Thymus (tissue), 11 donors: ENCODE results near the gene UBASH3B. TPM values are rescaled to one million over a fixed set of nuclear protein-coding genes. Genes with fewer than 3 reads are reported as not detected.

Experiments
- DNase-seq, 9 donors: peaks; one replicate each; pipeline ENCODE4 v3.0.0-alpha.2; 2013; ENCODE audit warnings: low spot score in 9 of 9, low read depth in 6 of 9, missing footprints in 1 of 9
- H3K27ac ChIP-seq, 2 donors: one replicate each; pipeline ENCODE4 v1.5.1; 2013; ENCODE audit warnings: control low read depth in 1 of 2, low read depth in 1 of 2, low read length in 1 of 2, mild to moderate bottlenecking in 1 of 2, moderate library complexity in 1 of 2
- H3K27me3 ChIP-seq, 2 donors: one replicate each; pipeline ENCODE4 v1.5.1; 2013; ENCODE audit warnings: low read length in 1 of 2; ENCODE audit not compliant: control insufficient read depth in 2 of 2, insufficient read depth in 1 of 2
- H3K36me3 ChIP-seq, 2 donors: one replicate each; pipeline ENCODE4 v1.5.1; 2013; ENCODE audit warnings: low read length in 1 of 2, mild to moderate bottlenecking in 1 of 2, moderate library complexity in 1 of 2; ENCODE audit not compliant: control insufficient read depth in 2 of 2, insufficient read depth in 2 of 2
- H3K4me1 ChIP-seq, 2 donors: one replicate each; pipeline ENCODE4 v1.5.1; 2013; ENCODE audit warnings: low read length in 2 of 2; ENCODE audit not compliant: control insufficient read depth in 2 of 2, insufficient read depth in 2 of 2
- H3K4me3 ChIP-seq, 2 donors: one replicate each; pipeline ENCODE4 v1.5.1; 2013; ENCODE audit warnings: low read length in 2 of 2, control low read depth in 1 of 2, mild to moderate bottlenecking in 1 of 2
- H3K9me3 ChIP-seq, 2 donors: one replicate each; pipeline ENCODE4 v1.5.1; 2013; ENCODE audit warnings: low read length in 1 of 2, mild to moderate bottlenecking in 1 of 2; ENCODE audit not compliant: control insufficient read depth in 2 of 2, insufficient read depth in 1 of 2
- WGBS: extraction: QIAGEN DNeasy Blood & Tissue Kit; methylation state at CpG from one replicate; pipeline ENCODE4 v1.1.7; 2013; 5-methylcytosine and 5-hydroxymethylcytosine counted together
- polyA plus RNA-seq: library from polyadenylated mRNA; stranded (reverse); fragments of 200-250 nt; gene quantifications from one replicate; pipeline ENCODE4 v1.2.3, GENCODE V29; 2013
- total RNA-seq: library from RNA; stranded (reverse); fragments of 120-200 nt; gene quantifications from one replicate; pipeline ENCODE4 v1.2.4, GENCODE V29; 2013
- donor health status: healthy.

The UBASH3B gene
- total and polyA plus RNA-seq, 2 donors: 11.2 to 14.8 TPM

DNA sequence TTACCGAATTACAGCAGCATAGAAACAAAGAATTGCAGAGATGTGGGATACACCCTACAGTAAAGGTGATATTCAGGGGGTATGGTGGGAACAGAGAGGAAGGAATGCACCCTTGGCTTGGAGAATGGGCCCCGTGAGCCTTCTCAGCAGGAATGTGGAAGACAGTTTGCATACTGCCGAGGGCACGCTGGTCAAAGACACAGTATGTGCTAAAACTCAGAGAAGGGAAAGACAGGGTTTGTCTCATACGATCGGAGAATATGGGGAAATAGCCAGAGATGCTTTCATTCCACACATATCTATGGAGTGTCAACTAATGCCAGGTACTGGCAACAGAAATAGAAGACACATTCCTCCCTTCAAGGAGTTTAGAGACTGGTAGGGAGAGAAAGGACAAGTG, 36.9 kb downstream of the UBASH3B start:
- WGBS: 95% methylated on average over 6 of the region's 6 CpGs
- peaks cover 61 to 88% of the 10 kb centered on the region in 2 donors for H3K4me1 ChIP-seq
- no peaks in the 10 kb centered on the region for H3K36me3 ChIP-seq
- H3K9me3 ChIP-seq: peaks cover 0 to 3% of the 10 kb centered on the region in 2 donors
- no peak for DNase-seq
- H3K27ac ChIP-seq: peak overlapping the region; percentile 46 to 95
- H3K4me3 ChIP-seq: no peak overlapping the region
- H3K27me3 ChIP-seq: no peaks in the 10 kb centered on the region

DNA sequence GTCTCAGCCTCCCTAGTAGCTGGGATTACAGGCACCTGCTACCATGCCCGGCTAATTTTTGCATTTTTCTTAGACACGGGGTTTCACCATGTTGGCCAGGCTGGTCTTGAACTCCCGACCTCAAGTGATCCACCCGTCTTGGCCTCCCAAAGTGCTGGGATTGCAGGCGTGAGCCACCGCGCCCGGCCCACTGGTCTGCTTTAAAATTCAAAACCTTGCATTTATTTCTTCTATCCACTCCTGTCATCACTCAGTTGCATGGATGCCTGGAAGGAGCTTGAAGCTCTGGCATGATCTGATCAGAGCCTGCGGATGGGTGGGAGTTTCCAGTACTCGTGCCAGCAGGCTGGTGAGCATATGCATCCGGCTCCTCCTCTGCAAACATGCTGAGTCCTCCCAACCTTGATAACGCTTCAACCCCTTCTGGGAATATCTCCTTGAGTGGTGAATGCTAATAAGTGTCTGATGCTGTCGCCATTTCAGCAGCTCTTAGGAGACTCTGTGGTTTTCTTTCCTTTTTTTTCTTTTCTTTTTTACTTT, 39.6 kb downstream of the UBASH3B start:
- H3K27ac ChIP-seq: peak overlapping the region; percentile 1 to 95

GRCh38 chr11:122696662-122697061, 41.1 kb downstream of the UBASH3B start:
- H3K4me3 ChIP-seq: peak overlapping the region; percentile 25 to 29

More for the DNA sequence above, 39.6 kb downstream of the UBASH3B start:
- peaks cover 74 to 97% of the 10 kb centered on the region in 2 donors for H3K4me1 ChIP-seq
- H3K4me3 ChIP-seq: no peak overlapping the region
- H3K36me3 ChIP-seq: peaks cover 0 to 3% of the 10 kb centered on the region in 2 donors
- no peaks in the 10 kb centered on the region for H3K9me3 ChIP-seq
- 95% methylated on average over 13 of the region's 13 CpGs for WGBS
- H3K27me3 ChIP-seq: no peaks in the 10 kb centered on the region
- DNase-seq: no peak

GRCh38 chr11:122697636-122698167, 42.2 kb downstream of the UBASH3B start:
- no peaks in the 10 kb centered on the region for H3K9me3 ChIP-seq
- peak overlapping the region; percentile 95 to 97 for H3K27ac ChIP-seq
- 3% methylated on average over 8 of the region's 8 CpGs for WGBS
- DNase-seq: peak in 7 of 9 donors; percentile 71 to 94 (median 83)
- H3K36me3 ChIP-seq: peaks cover 0 to 4% of the 10 kb centered on the region in 2 donors
- H3K27me3 ChIP-seq: no peaks in the 10 kb centered on the region
- H3K4me1 ChIP-seq: peaks cover 59 to 90% of the 10 kb centered on the region in 2 donors
- peak overlapping the region; percentile 11 to 26 for H3K4me3 ChIP-seq

More at GRCh38 chr11:122696662-122697061, 41.1 kb downstream of the UBASH3B start:
- Histone ChIP-seq H3K27ac (peak overlapping the region; percentile 95 to 97), H3K36me3 (peaks cover 0 to 4% of the 10 kb centered on the region in 2 donors), H3K27me3 (no peaks in the 10 kb centered on the region), H3K4me1 (peaks cover 68 to 96% of the 10 kb centered on the region in 2 donors), H3K9me3 (no peaks in the 10 kb centered on the region)
- DNase-seq: peak; percentile 65 to 94 (median 86)
- WGBS: 5% methylated on average over 11 of the region's 11 CpGs

DNA sequence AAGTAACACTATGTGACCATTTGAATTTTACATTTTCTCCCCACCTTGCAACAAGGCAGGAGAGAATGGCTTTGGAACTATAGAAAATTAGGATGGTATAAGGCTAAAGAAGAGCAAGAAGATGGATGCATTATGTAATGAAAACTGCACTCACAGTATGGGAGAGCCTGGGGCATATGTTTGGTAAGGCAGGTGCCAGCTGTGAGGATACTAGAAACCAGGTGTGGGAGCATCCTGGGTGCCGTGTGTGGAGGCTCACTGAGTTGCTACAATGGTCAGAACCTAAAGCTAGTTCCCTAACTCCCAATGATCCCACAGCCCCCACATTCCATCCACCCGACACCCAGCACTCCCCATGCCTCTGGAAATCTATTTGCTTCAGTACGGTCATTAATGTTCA, 42.9 kb downstream of the UBASH3B start:
- peak in 3 of 9 donors; percentile 62 to 81 (median 62) for DNase-seq
- H3K27ac ChIP-seq: peak overlapping the region; percentile 95 to 97
- no peaks in the 10 kb centered on the region for H3K27me3 ChIP-seq
- H3K36me3 ChIP-seq: peaks cover 0 to 6% of the 10 kb centered on the region in 2 donors
- H3K4me3 ChIP-seq: peak overlapping the region in 1 of 2 donors; percentile 11
- H3K9me3 ChIP-seq: no peaks in the 10 kb centered on the region
- peaks cover 54 to 84% of the 10 kb centered on the region in 2 donors for H3K4me1 ChIP-seq
- WGBS: 64% methylated on average over 3 of the region's 3 CpGs

DNA sequence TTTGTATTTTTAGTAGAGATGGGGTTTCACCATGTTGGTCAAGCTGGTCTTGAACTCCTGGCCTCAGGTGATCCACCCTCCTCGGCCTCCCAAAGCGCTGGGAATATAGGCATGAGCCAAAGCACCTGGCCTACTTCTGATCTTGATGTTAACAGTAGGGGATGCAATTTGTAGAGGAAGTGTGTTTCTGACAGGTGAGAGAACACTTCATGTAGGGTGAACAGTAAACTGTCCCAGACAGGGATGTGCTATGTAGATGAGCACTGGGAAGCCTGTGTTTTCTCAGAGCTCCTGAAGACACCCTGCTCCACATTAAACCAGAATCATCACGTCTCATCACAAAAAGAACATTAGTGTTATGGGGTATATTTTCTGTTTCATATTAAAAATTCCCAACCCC, 45.1 kb downstream of the UBASH3B start:
- H3K27me3 ChIP-seq: no peaks in the 10 kb centered on the region
- no peaks in the 10 kb centered on the region for H3K9me3 ChIP-seq
- WGBS: 93% methylated on average over 3 of the region's 3 CpGs
- H3K4me3 ChIP-seq: no peak overlapping the region
- peak in 1 of 9 donors; percentile 52 for DNase-seq
- peak overlapping the region in 1 of 2 donors; percentile 27 for H3K27ac ChIP-seq
- peaks cover 43 to 71% of the 10 kb centered on the region in 2 donors for H3K4me1 ChIP-seq
- peaks cover 0 to 11% of the 10 kb centered on the region in 2 donors for H3K36me3 ChIP-seq

DNA sequence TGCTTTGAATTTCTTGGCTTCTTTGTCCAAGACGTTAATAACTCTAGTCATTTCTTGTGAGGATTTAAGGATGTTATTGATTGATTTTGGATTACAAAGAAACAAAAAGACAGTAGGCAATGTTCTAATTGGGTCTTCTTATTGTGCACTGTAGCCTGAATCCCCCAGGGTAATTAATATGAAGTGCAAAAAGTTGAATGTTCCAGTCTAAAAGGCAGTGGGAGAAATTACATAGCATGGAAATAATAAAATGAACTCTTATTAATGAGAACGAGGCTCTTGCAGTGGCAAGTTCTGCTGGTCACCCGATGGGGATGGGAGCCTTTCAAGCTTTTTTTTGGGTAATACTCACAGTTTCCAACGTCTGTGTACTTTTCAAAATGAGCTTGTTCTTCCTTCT, 45.6 kb downstream of the UBASH3B start:
- H3K9me3 ChIP-seq: no peaks in the 10 kb centered on the region
- H3K4me3 ChIP-seq: no peak overlapping the region
- no peaks in the 10 kb centered on the region for H3K27me3 ChIP-seq
- no peak for DNase-seq
- WGBS: 91% methylated on average over 4 of the region's 4 CpGs
- peaks cover 39 to 69% of the 10 kb centered on the region in 2 donors for H3K4me1 ChIP-seq
- peak overlapping the region in 1 of 2 donors; percentile 27 for H3K27ac ChIP-seq
- H3K36me3 ChIP-seq: peaks cover 0 to 11% of the 10 kb centered on the region in 2 donors

DNA sequence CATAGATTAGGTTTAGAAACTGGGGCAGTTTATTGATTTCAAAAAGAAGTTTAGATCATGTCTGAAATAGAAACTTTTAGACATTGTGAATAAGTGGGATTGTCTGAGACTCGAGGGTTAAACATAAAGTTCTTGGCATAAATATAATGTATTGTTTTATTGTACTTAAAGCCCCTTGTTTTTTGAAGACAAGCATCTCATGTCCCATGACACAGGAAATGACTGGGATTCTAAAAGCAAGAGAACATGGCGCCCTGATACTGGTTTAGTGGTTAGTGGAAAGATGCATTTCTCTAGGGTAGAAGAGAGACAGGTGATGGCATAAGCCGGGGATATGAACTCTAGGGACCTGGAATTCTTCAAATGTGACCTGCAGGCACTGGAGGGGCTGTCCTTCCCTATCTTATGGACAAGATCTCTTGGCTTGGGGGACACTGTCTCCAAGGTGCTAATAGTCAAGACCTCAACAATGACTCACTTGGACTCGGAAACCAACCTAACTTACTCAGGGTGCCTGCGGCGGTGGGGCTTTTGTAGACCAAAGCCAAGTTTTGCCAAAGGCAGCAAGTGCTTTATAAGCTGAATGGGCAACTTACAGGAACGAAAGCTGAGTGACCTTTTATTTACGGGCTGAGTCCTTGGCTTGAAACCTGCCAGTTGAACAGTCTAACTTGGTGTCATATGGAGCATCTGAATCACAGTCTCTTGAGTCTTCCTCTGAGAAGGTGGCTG, 48.2 kb downstream of the UBASH3B start:
- no peak overlapping the region for H3K4me3 ChIP-seq
- peaks cover 22 to 50% of the 10 kb centered on the region in 2 donors for H3K4me1 ChIP-seq
- 91% methylated on average over 8 of the region's 8 CpGs for WGBS
- DNase-seq: no peak
- H3K36me3 ChIP-seq: peaks cover 0 to 11% of the 10 kb centered on the region in 2 donors
- no peaks in the 10 kb centered on the region for H3K9me3 ChIP-seq
- no peak overlapping the region for H3K27ac ChIP-seq
- H3K27me3 ChIP-seq: no peaks in the 10 kb centered on the region

DNA sequence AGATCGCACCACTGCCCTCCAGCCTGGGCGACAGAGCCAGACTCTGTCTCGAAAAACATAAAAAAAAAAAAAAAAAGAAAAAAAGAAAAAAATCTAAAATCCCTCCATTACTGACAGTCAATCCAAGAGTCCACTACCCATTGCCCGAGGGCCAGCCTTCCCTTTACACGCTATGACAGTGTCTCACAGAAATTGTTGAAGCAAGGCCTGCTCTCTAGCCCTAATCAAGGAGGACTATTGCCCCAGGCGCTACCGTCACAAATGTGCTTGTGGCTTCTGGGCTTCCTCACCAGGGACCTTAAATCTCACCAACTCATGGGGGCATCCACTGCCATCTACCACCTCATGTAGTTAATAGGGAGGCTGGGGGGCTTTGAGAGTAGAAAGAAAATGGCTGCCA, 49.9 kb downstream of the UBASH3B start:
- H3K27ac ChIP-seq: no peak overlapping the region

More for the DNA sequence above, 49.9 kb downstream of the UBASH3B start:
- no peaks in the 10 kb centered on the region for H3K9me3 ChIP-seq
- peaks cover 0 to 7% of the 10 kb centered on the region in 2 donors for H3K36me3 ChIP-seq
- H3K4me3 ChIP-seq: no peak overlapping the region
- H3K27me3 ChIP-seq: no peaks in the 10 kb centered on the region
- WGBS: 92% methylated on average over 7 of the region's 7 CpGs
- DNase-seq: no peak
- peaks cover 11 to 48% of the 10 kb centered on the region in 2 donors for H3K4me1 ChIP-seq
